Measurements from ENCODE around the gene RASSF5. TPM values are rescaled to one million over a fixed set of nuclear protein-coding genes. Genes with fewer than 3 reads are reported as not detected.

The RASSF5 gene
- total and polyA plus RNA-seq, 4 donors: 4.8 to 10.0 (median 5.5) TPM

GRCh38 chr1:206459703-206460102 lies 47.6 kb upstream of the RASSF5 start:
- no peak overlapping the region for H3K4me3 ChIP-seq (ENCODE audit: low read depth in 1 of 3, low read length in 3 of 3)
- no peaks in the 10 kb centered on the region for H3K9me3 ChIP-seq (ENCODE audit: control insufficient read depth in 4 of 4, low read length in 3 of 4)
- no peaks in the 10 kb centered on the region for H3K27me3 ChIP-seq (ENCODE audit: control insufficient read depth in 4 of 4, insufficient read depth in 4 of 4, low read length in 3 of 4)
- no peaks in the 10 kb centered on the region for H3K4me1 ChIP-seq (ENCODE audit: control insufficient read depth in 4 of 4, insufficient read depth in 4 of 4, low read length in 3 of 4)
- no peak overlapping the region for H3K9ac ChIP-seq (ENCODE audit: low read depth in 1 of 2, low read length in 2 of 2)
- TF ChIP-seq, protein P1, sequence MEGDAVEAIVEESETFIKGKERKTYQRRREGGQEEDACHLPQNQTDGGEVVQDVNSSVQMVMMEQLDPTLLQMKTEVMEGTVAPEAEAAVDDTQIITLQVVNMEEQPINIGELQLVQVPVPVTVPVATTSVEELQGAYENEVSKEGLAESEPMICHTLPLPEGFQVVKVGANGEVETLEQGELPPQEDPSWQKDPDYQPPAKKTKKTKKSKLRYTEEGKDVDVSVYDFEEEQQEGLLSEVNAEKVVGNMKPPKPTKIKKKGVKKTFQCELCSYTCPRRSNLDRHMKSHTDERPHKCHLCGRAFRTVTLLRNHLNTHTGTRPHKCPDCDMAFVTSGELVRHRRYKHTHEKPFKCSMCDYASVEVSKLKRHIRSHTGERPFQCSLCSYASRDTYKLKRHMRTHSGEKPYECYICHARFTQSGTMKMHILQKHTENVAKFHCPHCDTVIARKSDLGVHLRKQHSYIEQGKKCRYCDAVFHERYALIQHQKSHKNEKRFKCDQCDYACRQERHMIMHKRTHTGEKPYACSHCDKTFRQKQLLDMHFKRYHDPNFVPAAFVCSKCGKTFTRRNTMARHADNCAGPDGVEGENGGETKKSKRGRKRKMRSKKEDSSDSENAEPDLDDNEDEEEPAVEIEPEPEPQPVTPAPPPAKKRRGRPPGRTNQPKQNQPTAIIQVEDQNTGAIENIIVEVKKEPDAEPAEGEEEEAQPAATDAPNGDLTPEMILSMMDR (IDR thresholded peaks at IDR 0.05; ENCODE audit: low read depth, low read length, missing input control): no peak
- TF ChIP-seq HNF4A (conservative IDR thresholded peaks at IDR 0.05) (no peak), RAD21 (IDR thresholded peaks at IDR 0.05) (no peak), EGR1 (IDR thresholded peaks at IDR 0.05; ENCODE audit: low read depth in 2 of 2) (no peak), RXRA (IDR thresholded peaks at IDR 0.05) (no peak), ZBTB33 (IDR thresholded peaks at IDR 0.05) (no peak), FOXA2 (IDR thresholded peaks at IDR 0.05) (no peak), SP1 (IDR thresholded peaks at IDR 0.05) (no peak), GABPA (IDR thresholded peaks at IDR 0.05 in 1 of 2, conservative IDR thresholded peaks at IDR 0.05 in 1 of 2) (no peak), NR2F2 (IDR thresholded peaks at IDR 0.05) (no peak), YY1 (IDR thresholded peaks at IDR 0.05) (no peak), JUND (IDR thresholded peaks at IDR 0.05) (no peak), TAF1 (conservative IDR thresholded peaks at IDR 0.05) (no peak), HNF4G (IDR thresholded peaks at IDR 0.05) (no peak)
- TF ChIP-seq, protein P2, sequence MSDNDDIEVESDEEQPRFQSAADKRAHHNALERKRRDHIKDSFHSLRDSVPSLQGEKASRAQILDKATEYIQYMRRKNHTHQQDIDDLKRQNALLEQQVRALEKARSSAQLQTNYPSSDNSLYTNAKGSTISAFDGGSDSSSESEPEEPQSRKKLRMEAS (IDR thresholded peaks at IDR 0.05): no peak
- no peak overlapping the region for H3K27ac ChIP-seq (ENCODE audit: low read depth in 1 of 2, low read length in 2 of 2)
- no peak for DNase-seq (ENCODE audit: low spot score)
- peaks cover 0 to 17% (median 7%) of the 10 kb centered on the region in 4 donors for H3K36me3 ChIP-seq (ENCODE audit: control insufficient read depth in 4 of 4, insufficient read depth in 3 of 4, low read depth in 1 of 4, low read length in 3 of 4)
- 99% methylated on average over 4 of the region's 4 CpGs for WGBS

DNA sequence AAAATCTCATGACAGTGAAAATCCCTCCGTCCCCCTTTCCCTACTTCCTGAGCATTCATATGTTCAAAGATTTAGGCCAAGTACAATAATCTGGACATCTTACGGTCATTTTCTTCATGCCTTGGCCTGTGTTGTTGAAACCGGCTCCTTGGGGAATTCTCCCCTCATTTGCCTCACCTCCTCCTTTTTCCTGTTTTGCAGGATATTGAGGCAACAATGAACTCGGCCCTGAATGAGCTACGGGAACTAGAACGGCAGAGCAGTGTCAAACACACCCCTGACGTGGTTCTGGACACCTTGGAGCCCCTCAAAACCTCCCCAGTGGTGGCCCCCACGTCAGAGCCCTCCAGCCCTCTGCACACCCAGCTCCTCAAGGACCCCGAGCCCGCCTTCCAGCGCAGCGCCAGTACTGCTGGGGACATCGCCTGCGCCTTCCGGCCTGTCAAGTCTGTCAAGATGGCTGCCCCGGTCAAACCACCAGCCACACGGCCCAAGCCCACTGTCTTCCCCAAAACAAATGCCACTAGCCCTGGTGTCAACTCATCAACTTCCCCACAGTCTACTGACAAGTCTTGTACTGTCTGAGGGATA lies 46.4 kb upstream of the RASSF5 start:
- TF ChIP-seq, protein P1 (IDR thresholded peaks at IDR 0.05; ENCODE audit: low read depth, low read length, missing input control): no peak
- TF ChIP-seq EGR1 (IDR thresholded peaks at IDR 0.05; ENCODE audit: low read depth in 2 of 2): no peak
- TF ChIP-seq SP1 (IDR thresholded peaks at IDR 0.05): no peak
- no peak for TF ChIP-seq ATF3 (IDR thresholded peaks at IDR 0.05)
- TF ChIP-seq, protein P2 (IDR thresholded peaks at IDR 0.05): no peak
- no peak for TF ChIP-seq ZBTB33 (IDR thresholded peaks at IDR 0.05)
- TF ChIP-seq RXRA (IDR thresholded peaks at IDR 0.05): no peak
- no peak for TF ChIP-seq HNF4A (conservative IDR thresholded peaks at IDR 0.05)
- no peak for TF ChIP-seq GABPA (IDR thresholded peaks at IDR 0.05 in 1 of 2, conservative IDR thresholded peaks at IDR 0.05 in 1 of 2)
- TF ChIP-seq HNF4G (IDR thresholded peaks at IDR 0.05): no peak
- no peak for TF ChIP-seq TAF1 (conservative IDR thresholded peaks at IDR 0.05)
- no peak for TF ChIP-seq NR2F2 (IDR thresholded peaks at IDR 0.05)
- TF ChIP-seq FOXA1 (IDR thresholded peaks at IDR 0.05): no peak
- TF ChIP-seq JUND (IDR thresholded peaks at IDR 0.05): no peak
- no peak for TF ChIP-seq FOXA2 (IDR thresholded peaks at IDR 0.05)
- DNase-seq (ENCODE audit: low spot score): no peak
- no peaks in the 10 kb centered on the region for H3K9me3 ChIP-seq (ENCODE audit: control insufficient read depth in 4 of 4, low read length in 3 of 4)
- no peak overlapping the region for H3K4me3 ChIP-seq (ENCODE audit: low read depth in 1 of 3, low read length in 3 of 3)
- 91% methylated on average over 17 of the region's 17 CpGs for WGBS
- H3K9ac ChIP-seq (ENCODE audit: low read depth in 1 of 2, low read length in 2 of 2): no peak overlapping the region
- H3K27ac ChIP-seq (ENCODE audit: low read depth in 1 of 2, low read length in 2 of 2): no peak overlapping the region
- no peaks in the 10 kb centered on the region for H3K27me3 ChIP-seq (ENCODE audit: control insufficient read depth in 4 of 4, insufficient read depth in 4 of 4, low read length in 3 of 4)
- H3K4me1 ChIP-seq (ENCODE audit: control insufficient read depth in 4 of 4, insufficient read depth in 4 of 4, low read length in 3 of 4): no peaks in the 10 kb centered on the region
- H3K36me3 ChIP-seq (ENCODE audit: control insufficient read depth in 4 of 4, insufficient read depth in 3 of 4, low read depth in 1 of 4, low read length in 3 of 4): peaks cover 0 to 9% (median 5%) of the 10 kb centered on the region in 4 donors
